NOMO-1 (cell line): Measurements from ENCODE around the gene C16orf78.
A peak's percentile ranks its signal among the peaks of the same experiment; 100 is the strongest.

ENCODE experiments used
- DNase-seq, 2 experiments: peaks; one replicate each; lab custom pipeline; 2025; ENCODE audit not compliant: unreplicated experiment in 2 of 2; lab: John Stamatoyannopoulos, UW

The C16orf78 gene

GRCh38 chr16:49382916-49383315, 9.3 kb downstream of the C16orf78 start:
- no peak for DNase-seq

DNA sequence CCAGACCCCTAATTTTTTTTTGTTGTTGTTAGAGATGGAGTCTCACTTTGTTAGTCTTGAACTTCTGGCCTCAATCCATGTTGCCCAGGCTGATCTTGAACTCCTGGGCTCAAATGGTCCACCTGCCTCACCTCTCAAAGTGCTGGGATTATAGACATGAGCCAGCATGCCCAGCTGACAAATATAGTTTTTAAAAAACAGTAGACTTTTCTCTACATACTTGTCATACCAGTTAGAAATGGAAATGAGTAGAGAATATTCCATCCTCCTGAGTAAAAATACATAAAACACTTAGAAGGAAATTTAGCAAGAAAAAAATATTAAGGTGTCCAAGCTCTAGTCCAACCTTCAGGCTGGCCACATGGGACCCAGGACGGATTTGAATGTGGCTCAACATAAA, 21.4 kb downstream of the C16orf78 start:
- DNase-seq: no peak

- DNase-seq: no peak
These were observed 22.7 kb downstream of the C16orf78 start for GRCh38 chr16:49396206-49396720.

DNA sequence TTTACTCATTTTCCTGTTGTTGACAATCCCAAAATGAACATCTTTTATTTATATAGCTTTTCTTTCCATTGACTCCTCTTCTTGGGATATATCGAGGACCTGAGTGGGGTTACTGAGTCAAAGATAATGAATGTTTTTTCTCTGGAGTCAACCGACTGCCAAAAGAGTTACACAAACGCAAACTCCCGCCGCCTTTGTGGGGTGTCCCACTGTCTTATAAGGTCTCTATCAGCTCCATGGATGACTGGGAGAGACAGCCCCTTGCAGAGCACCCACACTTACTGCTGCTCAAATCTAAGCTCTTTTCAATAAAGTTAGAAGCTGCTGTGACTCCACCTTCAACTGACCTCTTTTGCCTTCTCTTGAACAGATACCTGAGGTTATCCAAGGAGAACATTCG, 25.2 kb downstream of the C16orf78 start:
- DNase-seq: no peak

- peak in 1 of 2 experiments; percentile 25 for DNase-seq
These were observed 26.2 kb downstream of the C16orf78 start for GRCh38 chr16:49399594-49400364.

DNA sequence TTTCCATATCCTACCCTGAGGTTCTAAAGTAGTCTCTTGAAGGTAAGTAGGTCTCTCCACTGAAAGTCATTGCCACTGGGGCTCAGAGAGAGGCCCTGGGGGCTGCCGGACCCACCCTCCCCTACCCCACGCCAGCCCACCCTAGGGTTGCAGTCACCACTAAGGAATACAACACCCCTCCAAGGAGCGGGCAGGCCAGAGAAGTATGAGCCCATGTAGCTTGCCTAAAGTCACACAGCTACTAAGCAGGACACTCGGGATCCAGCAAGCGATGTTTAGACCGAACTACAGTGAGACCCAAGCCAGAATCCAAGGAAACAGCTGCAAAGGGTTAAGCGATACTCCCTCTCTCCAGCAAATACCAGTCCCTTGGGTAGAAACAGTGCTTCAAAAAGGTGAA, 27.0 kb downstream of the C16orf78 start:
- DNase-seq: no peak

GRCh38 chr16:49405123-49405522, 31.5 kb downstream of the C16orf78 start:
- no peak for DNase-seq

DNA sequence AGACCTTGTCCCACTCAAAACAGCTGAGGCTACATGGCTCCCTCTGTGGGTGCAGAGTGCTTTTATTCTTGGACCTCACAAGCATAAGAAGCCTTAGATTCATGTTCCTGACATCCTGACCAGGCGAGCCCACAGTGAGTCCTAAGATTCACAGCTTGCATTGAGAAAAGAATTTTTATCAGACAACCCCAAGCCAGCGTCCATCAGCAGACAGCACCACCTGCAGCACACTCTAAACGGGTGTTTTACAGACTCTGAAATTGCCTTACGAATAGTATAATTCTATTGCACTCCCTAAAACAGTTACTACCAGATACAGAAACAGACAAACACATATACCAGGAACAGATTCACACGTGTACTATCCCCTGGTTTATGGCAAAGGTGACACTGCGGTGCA, 31.9 kb downstream of the C16orf78 start:
- no peak for DNase-seq

- peak; percentile 50 to 67 for DNase-seq
These were observed 34.4 kb downstream of the C16orf78 start for GRCh38 chr16:49407873-49408550.

DNA sequence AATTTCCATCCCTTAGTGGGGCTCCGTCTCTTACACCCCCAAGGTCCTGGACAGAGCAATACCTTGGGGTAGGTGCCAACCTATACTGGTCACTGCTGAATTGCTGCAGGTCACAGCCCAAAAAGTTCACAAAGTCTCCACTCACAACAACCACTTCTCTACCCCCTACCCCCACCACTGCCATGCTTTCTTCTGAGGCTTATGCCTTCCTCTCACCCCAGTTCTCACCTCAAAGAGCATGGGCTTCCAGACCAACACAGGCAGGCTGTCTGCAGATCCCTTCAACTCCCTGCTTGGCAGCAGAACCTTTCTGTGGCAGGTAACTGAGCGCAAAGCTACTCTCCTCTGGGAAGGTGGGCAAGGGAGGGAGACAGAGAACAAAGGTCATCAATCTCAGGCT, 35.5 kb downstream of the C16orf78 start:
- no peak for DNase-seq

DNA sequence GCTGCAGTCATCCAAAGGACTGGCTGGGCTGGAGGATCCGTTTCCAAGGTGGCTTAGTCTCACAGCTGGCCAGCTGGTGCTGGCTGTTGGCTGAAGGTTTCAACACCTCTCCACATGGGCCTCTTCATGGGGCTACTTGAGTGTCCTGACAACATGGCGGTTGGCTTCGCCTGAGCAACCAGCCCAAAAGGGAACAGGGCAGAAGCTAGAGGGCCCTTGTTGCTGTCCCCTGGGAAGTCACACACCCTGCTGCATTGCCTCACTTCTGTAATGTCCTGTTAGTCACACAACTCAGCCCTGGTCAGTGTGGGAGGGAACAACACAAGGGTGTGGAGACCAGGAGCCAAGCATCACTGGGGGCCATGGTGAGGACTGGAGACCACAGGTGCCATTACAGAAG, 36.6 kb downstream of the C16orf78 start:
- no peak for DNase-seq

DNA sequence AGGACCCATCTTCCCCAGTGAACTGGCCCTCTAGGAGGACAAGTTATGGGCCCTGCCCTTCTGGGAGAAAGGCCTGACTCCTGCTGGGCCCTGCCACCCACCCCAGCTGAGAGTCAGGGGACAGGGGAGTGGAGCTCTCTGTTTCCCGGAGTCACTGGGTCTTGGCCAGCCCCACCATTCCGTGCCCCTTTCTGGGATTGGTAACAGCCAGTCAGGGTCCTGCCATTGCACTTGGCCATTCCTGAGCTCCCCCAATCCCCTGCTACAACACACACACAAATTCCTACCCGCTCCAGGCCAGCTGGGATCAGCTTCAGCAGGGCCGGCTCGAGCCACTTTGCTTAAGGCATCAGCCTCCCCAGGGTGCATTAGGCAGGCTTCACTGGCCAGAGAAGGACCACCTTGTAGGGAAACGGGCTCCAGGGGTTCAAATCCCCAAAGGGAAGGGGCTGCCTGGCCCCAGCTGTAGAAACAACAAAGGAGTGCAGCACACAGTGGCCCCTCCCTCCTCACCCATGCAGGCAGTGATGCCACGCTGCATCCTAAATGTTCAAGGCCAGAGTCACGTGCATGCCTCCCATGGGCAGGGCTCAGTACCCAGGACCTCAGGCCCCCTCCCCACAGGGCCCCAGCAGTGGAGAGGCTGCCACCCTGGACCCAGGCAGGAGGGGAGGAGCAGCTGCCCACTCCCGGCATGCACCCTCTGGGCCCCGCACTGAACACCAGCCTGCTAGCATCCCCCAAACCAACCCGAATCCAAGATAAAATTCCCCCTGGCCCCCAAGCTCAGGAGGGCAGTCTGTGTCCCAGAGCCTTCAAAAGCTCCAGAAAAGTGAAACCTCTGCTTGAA, 37.7 kb downstream of the C16orf78 start:
- DNase-seq: no peak

GRCh38 chr16:49414671-49415070, 41.1 kb downstream of the C16orf78 start:
- DNase-seq: no peak

- no peak for DNase-seq
These were observed 41.5 kb downstream of the C16orf78 start for GRCh38 chr16:49415083-49415482.

GRCh38 chr16:49416001-49416675, 42.5 kb downstream of the C16orf78 start:
- no peak for DNase-seq

DNA sequence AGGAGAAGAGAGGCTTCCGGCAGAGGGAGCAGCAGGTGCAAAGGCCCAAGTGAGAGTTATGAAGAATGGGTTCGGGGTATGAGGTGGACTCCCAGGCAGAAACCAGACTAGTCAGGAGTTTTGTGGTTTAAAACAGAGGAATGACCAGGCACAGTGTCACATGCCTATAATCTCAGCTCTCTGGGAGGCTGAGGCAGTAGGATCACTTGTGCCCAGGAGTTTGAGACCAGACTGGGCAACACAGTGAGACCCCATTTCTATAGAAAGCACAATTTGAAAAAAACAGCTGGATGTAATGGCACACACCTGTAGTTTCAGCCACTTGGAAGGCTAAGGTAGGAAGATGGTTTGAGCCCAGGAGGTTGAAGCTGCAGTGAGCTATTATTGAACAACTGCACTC, 43.8 kb downstream of the C16orf78 start:
- no peak for DNase-seq

DNA sequence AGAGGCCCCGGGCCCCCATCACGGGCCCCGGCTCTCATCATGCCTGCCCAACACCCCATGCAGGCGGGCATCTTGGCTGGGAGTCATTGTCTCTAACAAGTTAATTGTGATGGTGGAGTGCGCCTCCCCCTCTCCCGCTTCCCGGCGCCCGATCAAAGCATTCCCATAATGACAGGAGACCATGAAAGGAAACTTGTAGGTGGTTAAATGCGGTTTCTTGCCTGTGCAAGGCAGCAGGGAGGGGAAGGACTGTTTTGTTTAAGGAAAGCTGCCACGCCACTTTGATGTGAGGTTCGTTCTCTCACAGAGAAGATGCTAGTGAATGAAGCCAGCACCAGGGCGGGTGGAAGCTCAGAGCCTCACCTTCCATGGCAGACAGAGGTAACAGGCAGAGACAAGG, 45.4 kb downstream of the C16orf78 start:
- no peak for DNase-seq

- no peak for DNase-seq
These were observed 46.3 kb downstream of the C16orf78 start for GRCh38 chr16:49419862-49420261.

- DNase-seq: no peak
These were observed 49.3 kb downstream of the C16orf78 start for GRCh38 chr16:49422896-49423295.

- no peak for DNase-seq
These were observed 51.4 kb downstream of the C16orf78 start for GRCh38 chr16:49424961-49425360.

DNA sequence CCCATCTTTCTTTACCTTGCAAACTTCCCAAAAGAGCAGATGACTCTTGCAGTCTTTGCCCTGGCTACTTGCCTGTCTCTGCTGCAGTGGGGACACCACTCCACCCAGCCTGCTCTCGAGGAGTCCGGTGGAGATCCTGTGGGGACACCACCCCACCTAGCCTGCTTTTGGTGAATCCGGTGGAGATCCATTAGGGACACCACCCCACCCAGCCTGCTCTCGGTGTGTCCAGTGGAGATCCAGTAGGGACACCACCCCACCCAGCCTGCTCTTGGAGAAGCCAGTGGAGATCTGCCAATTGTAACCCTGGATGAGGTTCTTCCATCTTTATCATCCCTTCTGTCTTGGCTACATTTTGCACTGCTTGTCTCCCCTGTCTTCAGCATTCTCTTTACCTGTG, 54.2 kb downstream of the C16orf78 start:
- no peak for DNase-seq
